Stimulated activated naive CD8-positive, alpha-beta T cell treated with anti-CD3 and anti-CD28 coated beads, Interleukin-15, amount 100 ng/mL, for 72 hours (primary cell): ENCODE results near the gene PDE4D.

Source experiments
- ATAC-seq: fragments of 150-1000 bp; cut with Tn5 transposase; 2 replicates; pipeline ENCODE4 v1.10.0; 2021; ENCODE audit warnings: mild to moderate bottlenecking, moderate library complexity
- DNase-seq, 2 donors: peaks; one replicate each; pipeline ENCODE4 v3.0.0; 2021 to 2022
- H3K27ac Mint-ChIP-seq, 2 donors: one replicate each; pipeline ENCODE4 v1.8.0; 2022; ENCODE audit warnings: mild to moderate bottlenecking in 2 of 2, mixed read lengths in 2 of 2, moderate library complexity in 2 of 2
- H3K27me3 Mint-ChIP-seq: one replicate; pipeline ENCODE4 v1.8.0; 2022; ENCODE audit warnings: mixed read lengths
- H3K4me1 Mint-ChIP-seq: one replicate; pipeline ENCODE4 v1.8.0; 2022; ENCODE audit warnings: mild to moderate bottlenecking, mixed read lengths
- H3K4me3 Mint-ChIP-seq, 2 donors: one replicate each; pipeline ENCODE4 v1.8.0; 2022; ENCODE audit warnings: mild to moderate bottlenecking in 2 of 2, mixed read lengths in 2 of 2, moderate library complexity in 1 of 2
- H3K9me3 Mint-ChIP-seq, 2 donors: one replicate each; pipeline ENCODE4 v1.8.0; 2022; ENCODE audit warnings: mixed read lengths in 2 of 2

The PDE4D gene

GRCh38 chr5:59536875-59537274 is 356.7 kb downstream of the PDE4D start:
- no peaks in the 10 kb centered on the region for H3K27me3 Mint-ChIP-seq
- no peaks in the 10 kb centered on the region for H3K9me3 Mint-ChIP-seq
- H3K4me3 Mint-ChIP-seq = no peak overlapping the region
- no peak overlapping the region for H3K27ac Mint-ChIP-seq
- ATAC-seq = no peak
- no peak for DNase-seq
- H3K4me1 Mint-ChIP-seq = no peaks in the 10 kb centered on the region

DNA sequence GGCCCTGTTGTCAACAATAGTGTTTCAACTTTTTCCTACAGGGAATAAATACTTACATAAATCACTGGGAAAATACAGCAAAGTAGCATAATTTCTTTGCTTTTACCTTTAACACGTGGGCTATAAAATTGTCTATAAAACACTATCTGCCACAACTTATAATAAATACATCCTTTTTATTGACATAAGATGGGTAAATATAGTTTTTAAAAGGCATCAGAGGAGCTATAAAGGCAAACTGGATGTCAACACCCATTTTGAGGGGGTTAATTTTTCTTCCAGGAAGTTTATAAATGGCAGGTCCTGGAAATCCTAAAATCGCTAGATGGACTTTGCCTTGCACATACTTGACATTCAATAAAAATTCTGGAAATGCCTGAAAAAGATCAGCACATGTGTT is 358.0 kb downstream of the PDE4D start:
- no peak overlapping the region for H3K4me3 Mint-ChIP-seq
- H3K9me3 Mint-ChIP-seq = no peaks in the 10 kb centered on the region
- ATAC-seq (no peak), DNase-seq (no peak)
- H3K27me3 Mint-ChIP-seq = no peaks in the 10 kb centered on the region
- no peaks in the 10 kb centered on the region for H3K4me1 Mint-ChIP-seq
- no peak overlapping the region for H3K27ac Mint-ChIP-seq

DNA sequence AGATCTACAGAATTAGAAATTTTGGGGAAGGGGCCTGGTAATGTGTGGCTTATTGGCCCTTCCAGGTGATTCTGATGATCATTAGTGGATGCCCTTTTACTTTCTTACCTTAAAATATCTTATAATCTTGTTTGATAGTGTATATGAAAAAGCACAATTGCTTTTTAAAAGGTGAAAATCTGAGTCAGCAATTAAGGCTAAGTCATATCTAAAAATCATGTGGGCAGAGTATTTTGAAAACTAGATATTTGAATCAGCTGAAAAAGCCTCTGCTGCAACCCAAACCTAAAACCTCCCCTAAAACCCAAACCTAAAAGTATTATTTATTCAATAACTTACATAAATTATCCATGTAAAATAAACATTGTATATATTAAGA is 359.8 kb downstream of the PDE4D start:
- H3K27me3 Mint-ChIP-seq = no peaks in the 10 kb centered on the region
- ATAC-seq (no peak), DNase-seq (no peak)
- H3K4me3 Mint-ChIP-seq = no peak overlapping the region
- no peak overlapping the region for H3K27ac Mint-ChIP-seq
- H3K9me3 Mint-ChIP-seq = no peaks in the 10 kb centered on the region
- H3K4me1 Mint-ChIP-seq = no peaks in the 10 kb centered on the region

- DNase-seq = no peak
- Mint-ChIP-seq H3K27me3 (no peaks in the 10 kb centered on the region), H3K9me3 (no peaks in the 10 kb centered on the region), H3K27ac (no peak overlapping the region), H3K4me1 (no peaks in the 10 kb centered on the region), H3K4me3 (no peak overlapping the region)
- no peak for ATAC-seq
Measured at GRCh38 chr5:59532979-59533729, 360.4 kb downstream of the PDE4D start.

DNA sequence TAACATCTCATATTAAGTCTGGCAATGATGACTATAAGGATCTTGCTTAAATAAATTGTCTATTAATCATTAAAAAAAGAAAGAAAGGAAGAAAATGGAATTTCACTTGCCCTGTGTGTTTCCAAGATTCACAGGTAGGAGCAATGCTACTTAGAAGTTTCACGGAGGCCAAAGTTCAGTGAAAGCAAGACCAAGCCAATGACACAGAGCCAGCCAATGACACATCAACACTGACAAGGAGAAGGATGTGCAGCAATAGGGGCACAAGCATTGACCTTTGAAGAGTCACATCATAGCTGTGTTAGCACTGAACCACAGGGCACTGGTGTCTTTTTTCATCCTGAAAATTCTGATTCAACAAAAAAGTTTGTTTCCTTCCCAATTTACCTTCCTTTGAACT is 364.3 kb downstream of the PDE4D start:
- no peak for DNase-seq

GRCh38 chr5:59528202-59528862 is 365.2 kb downstream of the PDE4D start:
- Mint-ChIP-seq H3K27ac (no peak overlapping the region), H3K4me3 (no peak overlapping the region), H3K9me3 (peaks cover 7 to 9% of the 10 kb centered on the region in 2 donors), H3K27me3 (no peaks in the 10 kb centered on the region), H3K4me1 (no peaks in the 10 kb centered on the region)
- ATAC-seq (no peak), DNase-seq (no peak)

More for the DNA sequence above, 364.3 kb downstream of the PDE4D start:
- Mint-ChIP-seq H3K27me3 (no peaks in the 10 kb centered on the region), H3K27ac (no peak overlapping the region), H3K9me3 (peaks cover 1 to 2% of the 10 kb centered on the region in 2 donors), H3K4me1 (no peaks in the 10 kb centered on the region), H3K4me3 (no peak overlapping the region)
- no peak for ATAC-seq

GRCh38 chr5:59525957-59526356 is 367.6 kb downstream of the PDE4D start:
- Mint-ChIP-seq H3K4me3 (no peak overlapping the region), H3K4me1 (no peaks in the 10 kb centered on the region), H3K27me3 (no peaks in the 10 kb centered on the region)

GRCh38 chr5:59525311-59525710 is 368.2 kb downstream of the PDE4D start:
- Mint-ChIP-seq H3K9me3 (peaks cover 9 to 11% of the 10 kb centered on the region in 2 donors), H3K4me1 (no peaks in the 10 kb centered on the region), H3K4me3 (no peak overlapping the region), H3K27me3 (no peaks in the 10 kb centered on the region), H3K27ac (no peak overlapping the region)
- ATAC-seq (no peak), DNase-seq (no peak)

More at GRCh38 chr5:59525957-59526356, 367.6 kb downstream of the PDE4D start:
- Mint-ChIP-seq H3K9me3 (peaks cover 9 to 11% of the 10 kb centered on the region in 2 donors), H3K27ac (no peak overlapping the region)
- ATAC-seq (no peak), DNase-seq (no peak)

GRCh38 chr5:59522201-59522831 is 371.2 kb downstream of the PDE4D start:
- no peaks in the 10 kb centered on the region for H3K27me3 Mint-ChIP-seq
- H3K4me3 Mint-ChIP-seq = no peak overlapping the region
- DNase-seq = no peak
- H3K4me1 Mint-ChIP-seq = no peaks in the 10 kb centered on the region
- no peak for ATAC-seq
- H3K27ac Mint-ChIP-seq = no peak overlapping the region
- H3K9me3 Mint-ChIP-seq = peaks cover 9 to 11% of the 10 kb centered on the region in 2 donors

- H3K4me3 Mint-ChIP-seq = no peak overlapping the region
- no peak overlapping the region for H3K27ac Mint-ChIP-seq
- H3K4me1 Mint-ChIP-seq = no peaks in the 10 kb centered on the region
- DNase-seq (no peak), ATAC-seq (no peak)
- peaks cover 9 to 11% of the 10 kb centered on the region in 2 donors for H3K9me3 Mint-ChIP-seq
- no peaks in the 10 kb centered on the region for H3K27me3 Mint-ChIP-seq
Measured at GRCh38 chr5:59521476-59521875, 372.1 kb downstream of the PDE4D start.

DNA sequence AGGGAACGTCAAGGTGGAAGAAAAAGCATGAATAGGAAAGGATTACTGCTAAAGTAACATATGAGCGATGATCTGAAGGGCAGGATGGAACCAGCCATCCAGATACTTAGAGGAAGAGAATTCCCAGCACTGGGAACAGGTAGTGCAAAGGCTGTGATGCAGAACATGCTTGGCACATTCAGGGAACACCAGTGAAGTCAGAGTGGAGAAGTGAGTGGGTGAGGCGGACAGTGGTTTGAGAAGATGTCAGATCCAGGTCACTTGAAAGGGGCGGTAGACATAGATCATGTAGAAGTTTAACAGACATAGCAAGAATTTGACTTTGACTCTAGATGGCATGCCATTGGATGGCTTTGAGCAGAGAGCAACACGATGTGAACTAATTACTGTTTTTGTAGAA is 374.2 kb downstream of the PDE4D start:
- Mint-ChIP-seq H3K9me3 (peaks cover 8 to 11% of the 10 kb centered on the region in 2 donors), H3K27me3 (no peaks in the 10 kb centered on the region), H3K4me1 (no peaks in the 10 kb centered on the region), H3K4me3 (no peak overlapping the region), H3K27ac (no peak overlapping the region)
- ATAC-seq = no peak
- no peak for DNase-seq

GRCh38 chr5:59517926-59518585 is 375.5 kb downstream of the PDE4D start:
- Mint-ChIP-seq H3K4me1 (no peaks in the 10 kb centered on the region), H3K27me3 (no peaks in the 10 kb centered on the region), H3K4me3 (no peak overlapping the region), H3K9me3 (peaks cover 0 to 3% of the 10 kb centered on the region in 2 donors), H3K27ac (no peak overlapping the region)
- DNase-seq (no peak), ATAC-seq (no peak)

GRCh38 chr5:59516161-59516560 is 377.4 kb downstream of the PDE4D start:
- no peak overlapping the region for H3K27ac Mint-ChIP-seq

DNA sequence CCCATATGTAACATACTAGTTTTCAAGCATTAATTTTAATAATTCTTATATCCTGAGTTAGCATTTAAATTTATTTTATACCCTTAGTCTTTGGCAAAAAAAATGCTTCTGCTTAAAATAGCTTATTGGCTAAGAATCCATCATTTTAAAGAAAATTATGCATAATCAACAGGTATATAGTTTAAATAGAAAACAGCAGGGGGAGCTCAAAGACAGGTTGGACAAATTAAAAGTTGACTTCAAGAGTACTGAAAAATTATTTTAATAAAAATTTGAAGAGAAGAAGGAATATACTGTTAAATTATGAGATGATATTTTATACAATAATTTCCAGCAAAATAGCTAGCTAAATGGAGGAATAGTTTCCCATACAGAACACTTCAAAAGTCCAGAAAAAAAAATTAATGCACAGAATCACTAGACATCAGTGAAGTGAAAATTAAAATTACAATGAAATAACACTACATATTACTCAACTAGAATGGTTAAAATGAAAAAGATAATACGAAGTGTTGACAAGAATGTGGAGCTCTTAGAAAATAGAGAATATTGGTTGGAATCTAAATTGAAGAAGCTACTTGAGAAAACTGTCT is 387.1 kb downstream of the PDE4D start:
- Mint-ChIP-seq H3K27ac (no peak overlapping the region), H3K27me3 (peaks cover 5% of the 10 kb centered on the region), H3K4me3 (no peak overlapping the region), H3K4me1 (peaks cover 6% of the 10 kb centered on the region), H3K9me3 (no peaks in the 10 kb centered on the region)
- ATAC-seq (no peak), DNase-seq (no peak)

More at GRCh38 chr5:59516161-59516560, 377.4 kb downstream of the PDE4D start:
- Mint-ChIP-seq H3K9me3 (no peaks in the 10 kb centered on the region), H3K27me3 (no peaks in the 10 kb centered on the region), H3K4me1 (no peaks in the 10 kb centered on the region), H3K4me3 (no peak overlapping the region)
- DNase-seq (no peak), ATAC-seq (no peak)

- Mint-ChIP-seq H3K4me1 (peaks cover 6% of the 10 kb centered on the region), H3K4me3 (no peak overlapping the region), H3K27me3 (peaks cover 5% of the 10 kb centered on the region), H3K27ac (no peak overlapping the region), H3K9me3 (no peaks in the 10 kb centered on the region)
- no peak for DNase-seq
- ATAC-seq = no peak
Measured at GRCh38 chr5:59504043-59504442, 389.5 kb downstream of the PDE4D start.
